Chondrocyte (in vitro differentiated cells): ENCODE results near the gene HOXB7. TPM values are rescaled to one million over a fixed set of nuclear protein-coding genes. Genes with fewer than 3 reads are reported as not detected.

Source experiments
- DNase-seq: peaks from one replicate; pipeline ENCODE4 v3.0.0; 2021; ENCODE audit warnings: mixed read lengths, low spot score
- H3K27ac Mint-ChIP-seq: one replicate; pipeline ENCODE4 v1.8.0; 2021; ENCODE audit warnings: mild to moderate bottlenecking, moderate library complexity, mixed read lengths; ENCODE audit not compliant: unreplicated experiment
- H3K27me3 Mint-ChIP-seq: 2 replicates; pipeline ENCODE4 v1.8.0; 2021; ENCODE audit warnings: low read depth, mixed read lengths
- H3K36me3 Mint-ChIP-seq: 2 replicates; pipeline ENCODE4 v1.8.0; 2021; ENCODE audit warnings: low read depth, mixed read lengths
- H3K4me1 Mint-ChIP-seq: 2 replicates; pipeline ENCODE4 v1.8.0; 2021; ENCODE audit warnings: low read depth, mild to moderate bottlenecking, mixed read lengths
- H3K4me3 Mint-ChIP-seq: one replicate; pipeline ENCODE4 v1.8.0; 2021; ENCODE audit warnings: mild to moderate bottlenecking, moderate library complexity, mixed read lengths; ENCODE audit not compliant: unreplicated experiment
- H3K9me3 Mint-ChIP-seq: 2 replicates; pipeline ENCODE4 v1.8.0; 2021; ENCODE audit warnings: low read depth, mixed read lengths
- CTCF ChIP-seq: fragments of 200-600 bp; sonication (generic); IDR thresholded peaks from 2 replicates; pipeline ENCODE4 v1.5.0; 2021; ENCODE audit warnings: antibody characterized with exemption, mild to moderate bottlenecking, moderate library complexity
- total RNA-seq: library from RNA; stranded (reverse); gene quantifications from 3 replicates; pipeline ENCODE4 v1.2.1, GENCODE V29; 2021

HOXB7 gene
- total RNA-seq, 1 donor from 2014 or later, result not detected

DNA sequence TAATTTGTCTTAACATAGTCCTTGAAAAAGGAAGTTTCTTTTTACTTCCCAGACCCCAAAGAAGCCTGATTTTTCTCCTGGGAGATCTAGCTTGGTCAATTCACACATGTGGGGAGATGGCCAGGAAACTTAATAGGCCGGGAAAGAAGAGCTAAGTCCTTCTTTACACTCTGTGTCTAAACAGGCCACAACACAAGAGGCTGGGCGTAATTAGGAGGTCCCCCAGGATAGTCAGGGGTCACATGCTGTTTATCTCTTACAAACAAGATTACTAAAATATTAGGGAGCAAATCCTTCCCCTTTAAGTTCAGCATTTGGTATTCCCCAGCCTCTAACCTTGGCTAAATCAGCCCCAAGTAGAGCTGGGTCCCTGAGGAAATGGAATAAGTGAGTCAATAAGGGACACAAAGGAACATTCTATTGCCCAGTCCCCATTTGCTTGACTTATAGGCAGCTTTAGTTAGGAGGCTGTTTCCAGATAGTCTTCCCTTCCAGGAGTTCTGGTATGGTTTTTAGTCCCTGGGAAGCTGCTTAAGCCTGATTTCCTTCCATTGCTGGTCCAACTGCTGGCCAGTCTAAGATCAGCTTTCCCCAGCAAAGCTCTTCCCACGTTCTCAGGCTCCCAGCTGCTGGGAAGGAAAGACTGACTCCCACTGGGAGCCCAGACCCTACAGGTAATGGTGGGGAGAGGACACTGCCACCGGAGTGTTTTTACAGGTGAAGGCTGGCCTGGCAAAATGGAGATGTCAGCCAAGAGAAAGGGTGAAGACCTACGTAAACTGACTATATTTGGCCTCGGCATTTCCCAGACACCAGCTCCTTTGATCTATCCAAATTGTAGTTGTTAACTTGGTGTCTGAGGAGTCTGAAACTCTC is 29.4 kb upstream of the HOXB7 start:
- H3K4me1 Mint-ChIP-seq, result peaks cover 4% of the 10 kb centered on the region
- TF ChIP-seq CTCF, result no peak
- DNase-seq, result no peak
- no peak overlapping the region for H3K27ac Mint-ChIP-seq
- H3K4me3 Mint-ChIP-seq, result no peak overlapping the region
- H3K27me3 Mint-ChIP-seq, result peaks cover 94% of the 10 kb centered on the region
- no peaks in the 10 kb centered on the region for H3K9me3 Mint-ChIP-seq
- H3K36me3 Mint-ChIP-seq, result no peaks in the 10 kb centered on the region

DNA sequence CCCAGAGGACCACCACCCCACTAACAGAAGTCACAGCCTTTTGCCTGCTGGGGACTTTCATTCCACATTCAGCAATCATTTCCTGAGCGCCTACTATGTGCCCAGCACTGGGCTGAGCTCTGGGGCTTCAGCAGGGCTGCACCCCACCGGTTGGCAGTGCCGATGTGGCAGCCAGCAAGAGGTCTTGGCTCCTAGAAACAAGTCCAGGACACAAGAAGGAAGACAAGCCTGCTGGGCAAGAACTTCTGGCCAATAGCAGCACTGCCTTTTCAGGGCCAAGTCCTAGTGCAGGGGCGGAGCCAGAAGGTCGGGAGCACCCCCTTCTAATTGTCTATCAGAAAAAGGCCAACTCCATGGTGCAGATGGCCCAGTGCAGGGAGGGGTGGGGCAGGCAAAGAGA is 28.3 kb upstream of the HOXB7 start:
- H3K27ac Mint-ChIP-seq, result no peak overlapping the region
- H3K36me3 Mint-ChIP-seq, result no peaks in the 10 kb centered on the region
- peaks cover 4% of the 10 kb centered on the region for H3K4me1 Mint-ChIP-seq
- H3K4me3 Mint-ChIP-seq, result no peak overlapping the region
- no peak for DNase-seq
- no peak for TF ChIP-seq CTCF
- H3K27me3 Mint-ChIP-seq, result peaks cover 93% of the 10 kb centered on the region
- H3K9me3 Mint-ChIP-seq, result no peaks in the 10 kb centered on the region

GRCh38 chr17:48637323-48638260 is 26.8 kb upstream of the HOXB7 start:
- no peak for DNase-seq
- TF ChIP-seq CTCF, result no peak
- H3K36me3 Mint-ChIP-seq, result no peaks in the 10 kb centered on the region
- no peak overlapping the region for H3K27ac Mint-ChIP-seq
- H3K4me3 Mint-ChIP-seq, result no peak overlapping the region
- H3K4me1 Mint-ChIP-seq, result peaks cover 4% of the 10 kb centered on the region
- H3K9me3 Mint-ChIP-seq, result no peaks in the 10 kb centered on the region
- H3K27me3 Mint-ChIP-seq, result peaks cover 87% of the 10 kb centered on the region

DNA sequence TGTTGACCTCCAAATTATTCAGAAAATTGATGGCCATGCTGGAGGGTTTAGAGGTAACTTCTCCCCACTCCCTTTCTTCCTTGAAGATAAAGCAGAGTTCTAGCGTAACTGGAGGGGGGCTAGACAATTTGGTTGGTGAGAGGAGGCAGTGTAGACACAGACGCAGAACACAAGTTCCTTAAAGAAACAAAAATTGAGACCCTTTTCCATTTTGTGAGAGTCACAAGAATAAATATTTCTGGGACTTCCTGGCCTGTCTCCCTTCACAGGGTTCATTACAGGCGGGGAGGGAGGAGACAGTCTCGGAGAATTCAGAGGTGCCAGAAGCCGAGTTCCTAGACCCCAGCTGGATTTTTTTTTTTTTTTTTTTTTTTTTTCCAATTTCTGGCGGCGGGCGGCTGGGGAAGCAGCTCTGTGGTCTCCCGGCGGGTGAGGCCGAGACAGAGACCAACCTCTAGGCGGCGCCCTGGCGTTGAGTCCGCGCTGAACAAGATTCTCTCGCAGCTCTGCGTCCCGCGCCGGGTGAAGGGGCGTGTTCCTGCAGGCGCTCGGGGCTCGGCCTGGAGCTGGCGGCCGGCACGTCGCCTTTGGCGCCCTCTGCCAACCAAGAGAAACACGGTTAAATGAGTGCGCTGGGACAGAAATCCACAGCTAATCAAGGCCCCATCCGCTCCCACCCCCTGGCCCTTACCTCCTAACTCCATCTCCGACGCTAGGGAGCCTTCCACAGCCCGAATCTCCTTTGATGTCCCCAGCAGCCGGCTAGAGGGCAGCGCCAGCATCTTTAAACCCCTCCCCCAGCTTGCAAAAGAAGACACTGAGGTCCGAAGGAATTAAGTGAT is 25.6 kb upstream of the HOXB7 start:
- TF ChIP-seq CTCF, result peak; percentile 72
- Mint-ChIP-seq H3K27me3 (peaks cover 88% of the 10 kb centered on the region), H3K4me1 (peaks cover 4% of the 10 kb centered on the region), H3K27ac (no peak overlapping the region), H3K36me3 (no peaks in the 10 kb centered on the region), H3K9me3 (no peaks in the 10 kb centered on the region), H3K4me3 (no peak overlapping the region)
- no peak for DNase-seq
